ENCODE results near the gene CD86.

- TF ChIP-seq TAF1 (IDR thresholded peaks at IDR 0.05; ENCODE audit: borderline replicate concordance, low read depth, low read length): no peak
- no peak for TF ChIP-seq POLR2A (IDR thresholded peaks at IDR 0.05; ENCODE audit: low read depth, low read length)
- TF ChIP-seq POLR2AphosphoS5 (IDR thresholded peaks at IDR 0.05; ENCODE audit: low read depth, low read length): no peak
Observed at GRCh38 chr3:122006267-122006666, 48.9 kb upstream of the CD86 start.
